GM10847 (cell line): Measurements from ENCODE around the gene AARS2.

Experiments used
- POLR2A ChIP-seq: IDR thresholded peaks from 2 replicates; pipeline ENCODE4 v1.6.1; 2011; ENCODE audit not compliant: insufficient read length; ENCODE audit errors: extremely low read depth

Gene AARS2

GRCh38 chr6:44292661-44293365, 20.3 kb downstream of the AARS2 start:
- no peak for TF ChIP-seq POLR2A

- TF ChIP-seq POLR2A, result no peak
These were observed 21.3 kb downstream of the AARS2 start for GRCh38 chr6:44291841-44292240.

GRCh38 chr6:44289726-44290260, 23.4 kb downstream of the AARS2 start:
- TF ChIP-seq POLR2A, result no peak

GRCh38 chr6:44286747-44287146, 26.4 kb downstream of the AARS2 start:
- no peak for TF ChIP-seq POLR2A

- TF ChIP-seq POLR2A, result no peak
These were observed 26.9 kb downstream of the AARS2 start for GRCh38 chr6:44286285-44286565.

- no peak for TF ChIP-seq POLR2A
These were observed 27.4 kb downstream of the AARS2 start for GRCh38 chr6:44285552-44286284.

- TF ChIP-seq POLR2A, result no peak
These were observed 28.3 kb downstream of the AARS2 start for GRCh38 chr6:44284867-44285266.

GRCh38 chr6:44284121-44284520, 29.0 kb downstream of the AARS2 start:
- TF ChIP-seq POLR2A, result no peak

- no peak for TF ChIP-seq POLR2A
These were observed 34.1 kb downstream of the AARS2 start for GRCh38 chr6:44278774-44279697.

- TF ChIP-seq POLR2A, result no peak
These were observed 34.8 kb downstream of the AARS2 start for GRCh38 chr6:44278315-44278714.

- no peak for TF ChIP-seq POLR2A
These were observed 35.4 kb downstream of the AARS2 start for GRCh38 chr6:44277763-44278162.

GRCh38 chr6:44276667-44277640, 36.2 kb downstream of the AARS2 start:
- TF ChIP-seq POLR2A, result no peak

GRCh38 chr6:44275749-44276648, 37.1 kb downstream of the AARS2 start:
- TF ChIP-seq POLR2A, result no peak
